PC-9 (cell line): Measurements from ENCODE around the gene FAM174C. TPM values are rescaled to one million over a fixed set of nuclear protein-coding genes. Genes with fewer than 3 reads are reported as not detected.
"Not testable (repeated sequence)": the region's sequence is repeated elsewhere in the genome, so short reads cannot be mapped to it uniquely, and the experiment has no call there.

ENCODE experiments used
- BruUV-seq: library from RNA; stranded (reverse); fragments of 400-500 nt; replicated peaks from 2 replicates; lab custom pipeline; 2021; lab: Mats Ljungman, UMichigan
- CTCF ChIA-PET: fragments of 300-600 bp; sonication (Branson Sonifier 250); formaldehyde crosslinking; loops from one replicate; lab custom pipeline; 2022; ENCODE audit warnings: antibody characterized with exemption; lab: Charles Lee
- POLR2A ChIA-PET: fragments of 300-600 bp; sonication (Branson Sonifier 250); formaldehyde crosslinking; loops from one replicate; lab custom pipeline; 2022; ENCODE audit warnings: antibody characterized with exemption; ENCODE audit not compliant: unreplicated experiment; lab: Charles Lee
- DNase-seq, 2 experiments: peaks; one replicate each; pipeline versions ENCODE4 v3.0.0 to v3.0.0-alpha.2; 2015 to 2022; ENCODE audit warnings: mixed read lengths in 1 of 2
- H2AFZ ChIP-seq: fragments of 200-600 bp; sonication (generic); 2 replicates; pipeline ENCODE4 v1.8.1; 2017; ENCODE audit warnings: antibody characterized with exemption
- H3F3A ChIP-seq: fragments of 200-600 bp; sonication (generic); 2 replicates; pipeline ENCODE4 v1.8.1; 2017; ENCODE audit warnings: antibody characterized with exemption, mild to moderate bottlenecking, low read depth; ENCODE audit not compliant: insufficient read depth
- H3K27ac ChIP-seq: fragments of 200-600 bp; sonication (generic); 2 replicates; pipeline ENCODE4 v1.6.1; 2016; ENCODE audit warnings: mixed run types
- H3K27me3 ChIP-seq: fragments of 200-600 bp; sonication (generic); 2 replicates; pipeline ENCODE4 v1.6.1; 2016; ENCODE audit warnings: low read depth, mixed run types; ENCODE audit not compliant: insufficient read depth
- H3K36me3 ChIP-seq: fragments of 200-600 bp; sonication (generic); 2 replicates; pipeline ENCODE4 v1.6.1; 2016; ENCODE audit warnings: low read depth, mixed run types
- H3K4me1 ChIP-seq: fragments of 200-600 bp; sonication (generic); replicated peaks from 2 replicates; pipeline ENCODE4 v1.6.1; 2016; ENCODE audit warnings: mixed run types; ENCODE audit not compliant: insufficient read depth
- H3K4me2 ChIP-seq: fragments of 200-600 bp; sonication (generic); 2 replicates; pipeline ENCODE4 v1.6.1; 2017; ENCODE audit warnings: mixed run types
- H3K4me3 ChIP-seq: fragments of 200-600 bp; sonication (generic); 2 replicates; pipeline ENCODE4 v1.6.1; 2016; ENCODE audit warnings: mixed run types
- H3K79me2 ChIP-seq: fragments of 200-600 bp; sonication (generic); 2 replicates; pipeline ENCODE4 v1.6.1; 2017; ENCODE audit warnings: low read depth, mixed run types
- H3K9me2 ChIP-seq: fragments of 200-600 bp; sonication (generic); 2 replicates; pipeline ENCODE4 v1.8.1; 2017; ENCODE audit warnings: mild to moderate bottlenecking; ENCODE audit not compliant: insufficient read depth
- H3K9me3 ChIP-seq: fragments of 200-600 bp; sonication (generic); 2 replicates; pipeline ENCODE4 v1.8.1; 2016; ENCODE audit warnings: low read depth; ENCODE audit not compliant: insufficient read depth
- H4K20me1 ChIP-seq: fragments of 200-600 bp; sonication (generic); 2 replicates; pipeline ENCODE4 v1.8.1; 2017; ENCODE audit not compliant: insufficient read depth
- EZH2 ChIP-seq: fragments of 200-600 bp; sonication (generic); IDR thresholded peaks from 2 replicates; pipeline ENCODE4 v1.8.0; 2017; ENCODE audit warnings: antibody characterized with exemption, low read depth
- intact Hi-C: fragments of 100-400 bp; cut with micrococcal nuclease; formaldehyde crosslinking; loops from one replicate; pipeline ENCODE4 v1.10.0; 2022; ENCODE audit not compliant: unreplicated experiment
- total RNA-seq: library from RNA; stranded (reverse); gene quantifications from 2 replicates; pipeline ENCODE4 v1.2.3, GENCODE V29; 2021
- TF ChIP-seq, protein P1 (sequence below): fragments of 200-600 bp; sonication (generic); conservative IDR thresholded peaks from 2 replicates; pipeline ENCODE4 v1.6.1; 2017; ENCODE audit warnings: mixed run types, antibody characterized with exemption, mild to moderate bottlenecking, moderate library complexity

FAM174C gene
- total RNA-seq, 1 experiment from 2014 or later: 51.8 TPM

GRCh38 chr19:1245494-1246264, 29.7 kb upstream of the FAM174C start:
- no peaks in the 10 kb centered on the region for H3K9me3 ChIP-seq
- intact Hi-C loops: loop anchor here (5.0 kb wide), 1 partner anchor 63 kb away; no protein-coding TSS in a partner anchor
- no peaks in the 10 kb centered on the region for H3K36me3 ChIP-seq
- no peak overlapping the region; the same call in 1 of the 2 replicates for H3K4me2 ChIP-seq
- H3K9me2 ChIP-seq: no peaks in the 10 kb centered on the region
- H3K4me3 ChIP-seq: no peak overlapping the region
- no TSS peak for BruUV-seq
- no peak for TF ChIP-seq EZH2
- no peak for DNase-seq
- peaks cover 22% of the 10 kb centered on the region for H3F3A ChIP-seq
- no peak overlapping the region for H2AFZ ChIP-seq
- H3K79me2 ChIP-seq: peaks cover 13% of the 10 kb centered on the region
- H3K27me3 ChIP-seq: no peaks in the 10 kb centered on the region
- POLR2A ChIA-PET: interaction anchor here (0.5 to 1.3 kb wide), 2 partner anchors 21 to 23 kb away, joined by 6 to 11 read pairs; partner anchors contain the start of gene CIRBP
- H3K27ac ChIP-seq: no peak overlapping the region
- H4K20me1 ChIP-seq: no peaks in the 10 kb centered on the region
- H3K4me1 ChIP-seq: peaks cover 31% of the 10 kb centered on the region
- CTCF ChIA-PET: interaction anchor here (3.0 kb wide), 1 partner anchor 22 kb away, joined by 76 read pairs; the partner anchor contains the start of gene CIRBP

- H3K36me3 ChIP-seq, BruUV-seq, H3K9me2 ChIP-seq, H3K4me2 ChIP-seq, H3K4me3 ChIP-seq, DNase-seq, H4K20me1 ChIP-seq, POLR2A ChIA-PET, H3K27me3 ChIP-seq, H3K9me3 ChIP-seq, H2AFZ ChIP-seq: not testable (repeated sequence)
- CTCF ChIA-PET: interaction anchor here (0.6 kb wide), 1 partner anchor 170 kb away, joined by 9 read pairs; no protein-coding TSS in a partner anchor
- Histone ChIP-seq H3F3A (peaks cover 24% of the 10 kb centered on the region), H3K79me2 (peaks cover 21% of the 10 kb centered on the region), H3K4me1 (peaks cover 25% of the 10 kb centered on the region; the same call in 1 of the 2 replicates), H3K27ac (peak overlapping the region; percentile 84; the same call in 1 of the 2 replicates)
- intact Hi-C loops: loop anchor here (5.0 kb wide), 1 partner anchor 64 kb away; no protein-coding TSS in a partner anchor
These were observed 28.9 kb upstream of the FAM174C start for GRCh38 chr19:1246265-1247087.

DNA sequence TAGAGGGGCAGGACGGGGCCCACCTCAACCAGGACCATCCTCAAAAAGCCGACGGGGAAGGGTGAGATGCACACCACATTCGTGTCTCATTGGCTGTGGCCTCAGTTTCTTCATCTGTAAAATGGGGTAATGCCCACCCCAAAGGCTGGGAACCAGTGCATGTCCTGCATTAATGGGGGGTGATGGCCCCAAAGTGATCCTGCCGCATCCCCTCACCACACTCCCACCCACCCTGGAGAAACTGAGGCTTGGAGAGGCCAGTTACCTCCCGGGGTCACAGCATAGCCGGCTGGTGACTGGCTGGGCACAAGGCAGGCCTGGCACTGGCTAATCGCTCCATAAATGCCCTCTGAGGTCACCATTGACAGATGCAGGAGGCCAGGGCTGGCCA, 27.6 kb upstream of the FAM174C start:
- CTCF ChIA-PET: no interaction called here
- Histone ChIP-seq H3K79me2 (peaks cover 20% of the 10 kb centered on the region), H3F3A (peaks cover 30% of the 10 kb centered on the region), H3K27me3 (no peaks in the 10 kb centered on the region), H3K27ac (peak overlapping the region; percentile 84), H3K4me3 (peak overlapping the region; percentile 75; the same call in 1 of the 2 replicates), H2AFZ (no peak overlapping the region), H3K9me3 (no peaks in the 10 kb centered on the region), H3K4me2 (peak overlapping the region; percentile 59), H3K9me2 (no peaks in the 10 kb centered on the region), H4K20me1 (no peaks in the 10 kb centered on the region), H3K36me3 (no peaks in the 10 kb centered on the region), H3K4me1 (peaks cover 25% of the 10 kb centered on the region; the same call in 1 of the 2 replicates)
- TF ChIP-seq EZH2: no peak
- TF ChIP-seq, protein P1, sequence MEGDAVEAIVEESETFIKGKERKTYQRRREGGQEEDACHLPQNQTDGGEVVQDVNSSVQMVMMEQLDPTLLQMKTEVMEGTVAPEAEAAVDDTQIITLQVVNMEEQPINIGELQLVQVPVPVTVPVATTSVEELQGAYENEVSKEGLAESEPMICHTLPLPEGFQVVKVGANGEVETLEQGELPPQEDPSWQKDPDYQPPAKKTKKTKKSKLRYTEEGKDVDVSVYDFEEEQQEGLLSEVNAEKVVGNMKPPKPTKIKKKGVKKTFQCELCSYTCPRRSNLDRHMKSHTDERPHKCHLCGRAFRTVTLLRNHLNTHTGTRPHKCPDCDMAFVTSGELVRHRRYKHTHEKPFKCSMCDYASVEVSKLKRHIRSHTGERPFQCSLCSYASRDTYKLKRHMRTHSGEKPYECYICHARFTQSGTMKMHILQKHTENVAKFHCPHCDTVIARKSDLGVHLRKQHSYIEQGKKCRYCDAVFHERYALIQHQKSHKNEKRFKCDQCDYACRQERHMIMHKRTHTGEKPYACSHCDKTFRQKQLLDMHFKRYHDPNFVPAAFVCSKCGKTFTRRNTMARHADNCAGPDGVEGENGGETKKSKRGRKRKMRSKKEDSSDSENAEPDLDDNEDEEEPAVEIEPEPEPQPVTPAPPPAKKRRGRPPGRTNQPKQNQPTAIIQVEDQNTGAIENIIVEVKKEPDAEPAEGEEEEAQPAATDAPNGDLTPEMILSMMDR: no peak
- POLR2A ChIA-PET: no interaction called here
- BruUV-seq: TSS peak; percentile 30
- no peak for DNase-seq
- intact Hi-C loops: loop anchor here (5.0 kb wide), 1 partner anchor 65 kb away; no protein-coding TSS in a partner anchor
